Ishikawa (cell line): ENCODE results near the gene GNG7.

Source experiments
- CEBPB ChIP-seq: IDR thresholded peaks from 2 replicates; pipeline ENCODE4 v1.6.1; 2012
- CREB1 ChIP-seq: IDR thresholded peaks from 2 replicates; pipeline ENCODE4 v1.6.1; 2012; ENCODE audit warnings: low read depth
- EGR1 ChIP-seq: IDR thresholded peaks from 2 replicates; pipeline ENCODE4 v1.6.1; 2012
- EP300 ChIP-seq: IDR thresholded peaks from 2 replicates; pipeline ENCODE4 v1.6.1; 2012; ENCODE audit warnings: borderline replicate concordance
- FOXM1 ChIP-seq: IDR thresholded peaks from 2 replicates; pipeline ENCODE4 v1.6.1; 2012; ENCODE audit warnings: low read depth, borderline replicate concordance
- MAX ChIP-seq: IDR thresholded peaks from 2 replicates; pipeline ENCODE4 v1.6.1; 2012
- NFIC ChIP-seq: IDR thresholded peaks from 2 replicates; pipeline ENCODE4 v1.6.1; 2012
- RAD21 ChIP-seq: IDR thresholded peaks from 2 replicates; pipeline ENCODE4 v1.6.1; 2012; ENCODE audit warnings: low read depth
- REST ChIP-seq: IDR thresholded peaks from 2 replicates; pipeline ENCODE4 v1.6.1; 2012; ENCODE audit warnings: low read depth, mild to moderate bottlenecking
- TAF1 ChIP-seq: IDR thresholded peaks from 2 replicates; pipeline ENCODE4 v1.6.1; 2012; ENCODE audit warnings: low read depth, mild to moderate bottlenecking
- TCF12 ChIP-seq: IDR thresholded peaks from 2 replicates; pipeline ENCODE4 v1.6.1; 2012; ENCODE audit warnings: low read depth
- TEAD4 ChIP-seq: IDR thresholded peaks from 2 replicates; pipeline ENCODE4 v1.6.1; 2012
- USF1 ChIP-seq: IDR thresholded peaks from 2 replicates; pipeline ENCODE4 v1.6.1; 2012
- YY1 ChIP-seq: IDR thresholded peaks from 2 replicates; pipeline ENCODE4 v1.6.1; 2012; ENCODE audit warnings: low read depth
- ZBTB7A ChIP-seq: IDR thresholded peaks from 2 replicates; pipeline ENCODE4 v1.6.1; 2012; ENCODE audit warnings: low read depth

The GNG7 gene

GRCh38 chr19:2540251-2540645 lies 162.2 kb downstream of the GNG7 start:
- TF ChIP-seq EP300, result no peak
- TF ChIP-seq EGR1, result no peak
- no peak for TF ChIP-seq CREB1
- TF ChIP-seq FOXM1, result no peak
- TF ChIP-seq TCF12, result no peak
- no peak for TF ChIP-seq USF1
- no peak for TF ChIP-seq CEBPB
- TF ChIP-seq RAD21, result no peak
- no peak for TF ChIP-seq NFIC
- no peak for TF ChIP-seq YY1
- no peak for TF ChIP-seq MAX
- TF ChIP-seq REST, result no peak
- TF ChIP-seq TEAD4, result no peak
- TF ChIP-seq TAF1, result no peak
- no peak for TF ChIP-seq ZBTB7A

- TF ChIP-seq USF1 (no peak), RAD21 (no peak), CREB1 (no peak), REST (no peak), CEBPB (no peak), TAF1 (no peak), MAX (no peak), NFIC (no peak), FOXM1 (no peak), EP300 (no peak), ZBTB7A (no peak), TCF12 (no peak), TEAD4 (no peak), YY1 (no peak), EGR1 (no peak)
Measured at GRCh38 chr19:2538096-2538757, 164.3 kb downstream of the GNG7 start.

- TF ChIP-seq TEAD4, result no peak
- no peak for TF ChIP-seq CEBPB
- TF ChIP-seq NFIC, result no peak
- no peak for TF ChIP-seq FOXM1
- TF ChIP-seq MAX, result no peak
- no peak for TF ChIP-seq YY1
- no peak for TF ChIP-seq TAF1
- TF ChIP-seq EGR1, result no peak
- no peak for TF ChIP-seq EP300
- no peak for TF ChIP-seq RAD21
- TF ChIP-seq USF1, result no peak
- no peak for TF ChIP-seq REST
- TF ChIP-seq TCF12, result no peak
- TF ChIP-seq ZBTB7A, result no peak
- no peak for TF ChIP-seq CREB1
Measured at GRCh38 chr19:2536461-2536860, 166.0 kb downstream of the GNG7 start.
